Neural progenitor cell (in vitro differentiated cells): Measurements from ENCODE around the gene C11orf71.

Source experiments
- EZH2 ChIP-seq: fragments of 200-600 bp; sonication (generic); IDR thresholded peaks from 2 replicates; pipeline ENCODE4 v1.6.1; 2017; ENCODE audit warnings: antibody characterized with exemption, mild to moderate bottlenecking, moderate library complexity
- TF ChIP-seq, protein P1 (sequence below): fragments of 200-600 bp; sonication (generic); IDR thresholded peaks from 2 replicates; pipeline ENCODE4 v1.5.1; 2017; ENCODE audit warnings: antibody characterized with exemption, mild to moderate bottlenecking

- TF ChIP-seq, protein P1, sequence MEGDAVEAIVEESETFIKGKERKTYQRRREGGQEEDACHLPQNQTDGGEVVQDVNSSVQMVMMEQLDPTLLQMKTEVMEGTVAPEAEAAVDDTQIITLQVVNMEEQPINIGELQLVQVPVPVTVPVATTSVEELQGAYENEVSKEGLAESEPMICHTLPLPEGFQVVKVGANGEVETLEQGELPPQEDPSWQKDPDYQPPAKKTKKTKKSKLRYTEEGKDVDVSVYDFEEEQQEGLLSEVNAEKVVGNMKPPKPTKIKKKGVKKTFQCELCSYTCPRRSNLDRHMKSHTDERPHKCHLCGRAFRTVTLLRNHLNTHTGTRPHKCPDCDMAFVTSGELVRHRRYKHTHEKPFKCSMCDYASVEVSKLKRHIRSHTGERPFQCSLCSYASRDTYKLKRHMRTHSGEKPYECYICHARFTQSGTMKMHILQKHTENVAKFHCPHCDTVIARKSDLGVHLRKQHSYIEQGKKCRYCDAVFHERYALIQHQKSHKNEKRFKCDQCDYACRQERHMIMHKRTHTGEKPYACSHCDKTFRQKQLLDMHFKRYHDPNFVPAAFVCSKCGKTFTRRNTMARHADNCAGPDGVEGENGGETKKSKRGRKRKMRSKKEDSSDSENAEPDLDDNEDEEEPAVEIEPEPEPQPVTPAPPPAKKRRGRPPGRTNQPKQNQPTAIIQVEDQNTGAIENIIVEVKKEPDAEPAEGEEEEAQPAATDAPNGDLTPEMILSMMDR = no peak
- no peak for TF ChIP-seq EZH2
Observed at GRCh38 chr11:114358716-114359115, 41.6 kb downstream of the C11orf71 start.
